Inflammatory macrophage (primary cell): Measurements from ENCODE around the gene POLN.
"Not testable (repeated sequence)": the region's sequence is repeated elsewhere in the genome, so short reads cannot be mapped to it uniquely, and the experiment has no call there.

Experiments
- DNase-seq, 2 donors: peaks; one replicate each; pipeline ENCODE4 v3.0.0-alpha.2; 2020 to 2022

The POLN gene

GRCh38 chr4:2275044-2275397 is 33.1 kb upstream of the POLN start:
- DNase-seq, result not testable (repeated sequence)

GRCh38 chr4:2274320-2275043 is 32.6 kb upstream of the POLN start:
- no peak for DNase-seq

- DNase-seq, result no peak
These were observed 31.9 kb upstream of the POLN start for GRCh38 chr4:2273657-2274319.

- no peak for DNase-seq
These were observed 31.3 kb upstream of the POLN start for GRCh38 chr4:2273221-2273620.

- no peak for DNase-seq
These were observed 30.9 kb upstream of the POLN start for GRCh38 chr4:2272828-2273120.

- DNase-seq, result no peak
These were observed 30.3 kb upstream of the POLN start for GRCh38 chr4:2272026-2272827.

- no peak for DNase-seq
These were observed 29.5 kb upstream of the POLN start for GRCh38 chr4:2271279-2272025.

- DNase-seq, result no peak
These were observed 28.6 kb upstream of the POLN start for GRCh38 chr4:2270341-2271165.

- DNase-seq, result no peak
These were observed 27.8 kb upstream of the POLN start for GRCh38 chr4:2269618-2270163.

- DNase-seq, result no peak
These were observed 27.2 kb upstream of the POLN start for GRCh38 chr4:2269206-2269531.

- DNase-seq, result no peak
These were observed 26.7 kb upstream of the POLN start for GRCh38 chr4:2268357-2269205.

GRCh38 chr4:2267841-2268240 is 25.9 kb upstream of the POLN start:
- DNase-seq, result no peak

- DNase-seq, result no peak
These were observed 25.4 kb upstream of the POLN start for GRCh38 chr4:2267320-2267811.

GRCh38 chr4:2266821-2267220 is 24.9 kb upstream of the POLN start:
- DNase-seq, result no peak

- no peak for DNase-seq
These were observed 24.3 kb upstream of the POLN start for GRCh38 chr4:2266181-2266580.

- DNase-seq, result no peak
These were observed 23.5 kb upstream of the POLN start for GRCh38 chr4:2265113-2266110.

GRCh38 chr4:2264481-2265041 is 22.6 kb upstream of the POLN start:
- no peak for DNase-seq

- no peak for DNase-seq
These were observed 22.0 kb upstream of the POLN start for GRCh38 chr4:2263926-2264321.

GRCh38 chr4:2262944-2263250 is 21.0 kb upstream of the POLN start:
- no peak for DNase-seq
